HG03571 (cell line): Measurements from ENCODE around the gene ATXN7L1.

ENCODE experiments used
- ATAC-seq: cut with Tn5 transposase; IDR thresholded peaks from one replicate; pipeline ENCODE4 v1.9.1; 2021; ENCODE audit not compliant: unreplicated experiment

Gene ATXN7L1

GRCh38 chr7:105682341-105683060 is 193.9 kb downstream of the ATXN7L1 start:
- no peak for ATAC-seq

DNA sequence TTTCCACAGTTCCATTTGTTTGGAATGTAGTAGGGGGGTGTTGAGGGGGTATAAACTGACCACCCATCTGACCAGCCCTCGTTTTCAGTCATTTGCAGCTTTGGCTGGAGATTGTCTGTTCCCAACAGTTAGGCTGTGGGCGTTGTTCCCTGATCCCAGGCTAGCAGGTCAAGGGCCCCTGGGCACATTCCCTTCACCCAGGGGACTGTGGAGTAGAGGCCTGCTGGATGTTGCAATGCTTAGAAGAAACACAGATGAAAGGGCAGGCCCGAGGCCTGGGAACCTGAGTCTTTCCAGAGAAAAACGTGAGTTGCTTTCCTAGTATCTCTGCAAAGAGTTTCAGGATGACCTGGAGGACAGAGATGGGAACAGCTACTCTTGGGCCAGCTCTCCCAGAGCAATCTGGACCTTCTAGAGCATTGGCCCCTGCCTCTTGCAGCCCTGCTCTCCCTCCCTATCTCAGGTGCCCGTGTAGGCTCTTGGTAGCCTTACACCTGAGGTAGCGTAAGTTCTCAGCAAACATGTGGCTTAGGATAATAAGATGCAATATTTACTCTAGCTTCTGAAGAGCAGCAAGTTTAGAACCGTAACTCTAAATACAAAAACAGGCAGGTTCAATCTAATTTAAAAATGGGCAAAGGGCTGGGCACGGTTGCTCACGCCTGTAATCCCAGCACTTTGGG is 195.8 kb downstream of the ATXN7L1 start:
- no peak for ATAC-seq

DNA sequence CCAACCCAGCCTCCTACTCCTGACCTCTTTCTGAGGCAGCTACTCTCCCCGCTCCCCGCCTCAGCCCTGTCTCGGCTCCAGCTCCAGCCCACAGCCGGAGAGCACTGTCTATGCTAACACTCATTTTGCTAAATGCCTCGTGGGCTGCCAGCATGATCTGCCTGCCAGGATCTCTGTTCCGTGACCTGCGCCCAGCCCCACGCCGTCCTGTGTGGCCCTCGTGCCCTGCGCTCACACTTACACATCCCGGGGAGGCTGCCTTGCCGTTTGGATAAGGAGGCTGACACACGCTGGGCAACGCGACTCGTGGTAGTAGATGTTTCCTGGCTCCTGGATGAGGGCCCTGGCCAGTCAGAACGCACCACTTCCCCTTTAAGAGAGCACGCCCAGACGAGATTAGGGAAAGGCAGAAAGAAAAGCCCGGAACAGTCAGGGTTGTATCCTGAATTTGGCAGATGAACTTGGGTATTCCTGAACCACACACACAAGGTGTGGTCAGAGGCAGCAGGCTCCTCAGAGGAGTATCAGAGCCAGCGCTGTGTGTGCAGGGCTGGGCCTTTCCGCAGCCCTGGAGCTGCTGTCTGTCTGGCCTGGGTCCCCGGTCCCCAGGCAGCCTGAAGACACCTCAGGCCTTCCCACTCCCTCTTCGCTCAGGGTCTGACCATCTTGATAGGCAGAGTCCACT is 197.4 kb downstream of the ATXN7L1 start:
- no peak for ATAC-seq

GRCh38 chr7:105677817-105678573 is 198.4 kb downstream of the ATXN7L1 start:
- peak; percentile 56 for ATAC-seq

DNA sequence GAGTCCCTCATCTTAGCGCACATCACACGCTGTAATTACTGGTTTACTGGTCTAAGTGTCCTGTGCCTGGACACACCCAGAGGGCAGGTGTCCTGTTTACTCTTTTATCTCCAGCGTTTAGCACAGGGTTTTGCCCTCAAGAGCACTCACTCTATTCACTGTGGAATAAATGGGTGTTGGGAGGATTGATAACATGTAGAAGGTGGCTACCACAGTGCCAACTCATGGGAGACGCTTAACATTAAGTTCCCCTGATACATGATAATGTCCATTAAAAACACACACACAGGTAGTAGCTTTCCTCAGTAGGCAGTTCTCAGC is 199.0 kb downstream of the ATXN7L1 start:
- ATAC-seq: no peak

- ATAC-seq: no peak
These were observed 200.4 kb downstream of the ATXN7L1 start for GRCh38 chr7:105675934-105676371.

DNA sequence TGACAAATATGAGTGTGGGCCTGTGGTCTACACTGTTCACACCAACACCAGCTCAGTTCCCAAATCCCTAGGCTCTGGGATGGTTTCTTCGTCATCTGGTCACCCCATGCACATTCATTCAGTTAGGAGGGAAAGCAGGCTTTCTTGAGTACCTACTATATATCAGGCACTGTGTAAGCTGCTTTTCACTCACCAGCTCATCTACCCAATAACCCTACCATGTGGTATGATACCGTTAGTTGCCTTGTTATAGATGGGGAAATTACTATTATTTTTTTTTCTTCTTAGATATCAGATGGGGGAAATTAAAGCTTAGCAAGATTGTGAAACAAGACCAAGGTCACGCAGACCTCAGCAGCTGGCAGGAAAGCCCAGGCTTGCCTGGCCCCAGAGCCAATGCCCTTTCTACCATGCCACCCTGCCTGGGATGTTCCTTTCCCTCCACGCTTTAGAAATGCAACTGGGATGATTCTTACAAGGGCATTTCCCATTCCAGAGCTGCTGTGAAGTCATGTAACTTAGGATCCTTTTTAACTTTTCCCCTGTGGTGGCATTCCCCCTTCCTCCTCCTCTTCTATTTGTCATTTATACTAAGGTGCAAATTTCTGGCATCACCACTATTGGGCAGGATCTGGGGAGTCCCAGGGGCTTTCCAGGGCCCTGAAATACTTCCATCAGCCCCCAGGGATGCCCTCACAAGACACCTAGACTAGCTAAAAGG is 202.0 kb downstream of the ATXN7L1 start:
- no peak for ATAC-seq

- ATAC-seq: no peak
These were observed 202.9 kb downstream of the ATXN7L1 start for GRCh38 chr7:105673367-105674084.

GRCh38 chr7:105672801-105673200 is 203.6 kb downstream of the ATXN7L1 start:
- no peak for ATAC-seq

DNA sequence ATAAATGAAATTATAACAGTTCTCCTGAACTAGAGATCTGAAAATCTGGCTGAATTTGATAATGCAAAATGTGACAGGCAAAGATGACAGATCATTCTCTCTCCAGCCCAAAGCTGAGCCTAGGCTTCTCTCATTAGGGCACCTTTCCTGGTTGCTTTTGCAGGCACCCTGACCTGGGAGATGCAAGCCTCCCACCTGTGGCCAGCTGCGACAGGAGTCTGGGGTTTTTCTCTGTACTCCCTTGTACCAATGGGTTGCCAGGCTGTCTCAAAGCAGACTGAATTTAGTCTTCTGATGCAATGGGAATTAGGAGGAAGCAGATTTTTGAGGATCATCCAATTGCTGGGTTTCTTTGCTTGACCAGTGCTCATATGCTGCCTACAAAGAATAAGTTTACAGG is 210.1 kb downstream of the ATXN7L1 start:
- no peak for ATAC-seq

GRCh38 chr7:105665684-105666083 is 210.7 kb downstream of the ATXN7L1 start:
- no peak for ATAC-seq

DNA sequence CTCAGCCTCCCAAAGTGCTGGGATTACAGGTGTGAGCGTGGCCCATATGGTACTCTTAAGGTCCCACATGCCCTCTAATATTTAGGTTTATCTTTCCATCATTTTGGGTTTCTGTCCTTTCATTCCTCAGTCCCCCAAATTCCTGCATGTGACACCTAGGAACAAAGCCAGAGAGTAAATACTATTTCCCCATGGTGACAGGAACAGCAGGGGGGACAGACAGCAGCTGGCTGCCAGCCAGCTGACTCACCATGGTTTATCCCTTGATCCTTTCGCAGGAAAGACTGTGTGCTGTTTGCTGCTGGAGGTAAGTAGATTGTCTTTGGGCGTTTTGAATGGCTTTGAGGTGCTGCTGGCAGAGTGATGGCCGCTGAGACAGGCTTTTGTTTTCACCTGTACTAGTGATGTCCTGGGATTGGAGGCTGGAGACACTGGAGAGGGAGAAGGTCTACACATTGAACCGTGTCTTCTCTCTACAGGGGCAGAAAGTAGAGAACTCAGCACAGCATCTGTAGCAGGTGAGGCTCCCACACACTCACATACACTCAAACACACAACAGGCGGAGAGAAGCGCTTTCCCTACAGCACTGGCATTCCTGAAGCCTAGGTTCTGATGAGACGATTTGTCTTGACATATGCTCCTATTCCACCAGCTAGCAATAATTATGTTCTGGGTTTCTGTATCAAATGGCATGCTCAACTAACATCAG is 211.4 kb downstream of the ATXN7L1 start:
- no peak for ATAC-seq

- ATAC-seq: no peak
These were observed 213.4 kb downstream of the ATXN7L1 start for GRCh38 chr7:105662998-105663397.

DNA sequence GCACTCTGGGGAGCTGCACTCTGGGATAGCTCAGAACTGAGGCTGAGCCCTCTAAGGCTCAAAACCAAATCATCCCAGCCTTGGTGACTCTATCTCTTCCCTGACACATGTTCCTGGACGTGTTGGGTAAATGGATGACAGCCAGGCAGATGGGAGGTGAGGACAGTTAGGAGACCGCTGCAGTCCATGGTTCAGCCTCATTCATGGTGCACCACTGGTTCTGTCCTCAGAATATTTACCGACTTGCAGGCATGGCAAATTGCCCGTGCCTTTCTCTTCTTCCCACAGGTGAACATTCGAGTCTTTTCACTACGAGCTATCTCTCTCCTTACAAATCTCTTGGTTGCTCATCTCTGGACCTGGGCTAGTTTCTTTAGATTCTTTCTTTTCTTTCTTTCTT is 214.8 kb downstream of the ATXN7L1 start:
- no peak for ATAC-seq

DNA sequence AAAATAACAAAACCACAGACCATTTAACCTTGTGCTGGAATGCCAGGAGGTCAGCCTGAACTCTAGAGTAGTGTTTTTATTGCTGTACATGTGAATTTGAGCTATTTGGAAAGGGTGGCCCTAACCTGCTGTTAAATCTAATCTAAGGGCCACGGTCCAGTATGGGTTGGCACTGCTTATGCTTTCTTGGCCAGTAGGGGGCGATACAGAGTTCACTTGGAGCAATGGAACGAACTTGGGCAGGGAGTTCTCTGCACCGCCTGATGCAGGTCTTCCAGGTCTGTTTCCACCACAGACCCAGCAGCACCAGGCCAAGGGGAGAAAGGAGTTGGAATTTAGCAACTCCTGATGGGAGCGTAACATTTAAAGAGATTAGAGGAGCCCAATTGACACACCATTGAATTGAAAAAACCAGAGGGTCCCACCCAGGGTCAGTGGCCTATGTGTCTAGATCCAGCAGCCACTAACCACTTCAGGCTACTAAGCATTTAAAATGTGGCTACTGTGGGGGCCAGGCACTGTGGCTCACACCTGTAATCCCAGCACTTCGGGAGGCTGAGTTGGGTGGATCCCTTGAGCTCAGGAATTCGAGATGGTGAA is 219.4 kb downstream of the ATXN7L1 start:
- no peak for ATAC-seq

- no peak for ATAC-seq
These were observed 220.7 kb downstream of the ATXN7L1 start for GRCh38 chr7:105655500-105656380.

DNA sequence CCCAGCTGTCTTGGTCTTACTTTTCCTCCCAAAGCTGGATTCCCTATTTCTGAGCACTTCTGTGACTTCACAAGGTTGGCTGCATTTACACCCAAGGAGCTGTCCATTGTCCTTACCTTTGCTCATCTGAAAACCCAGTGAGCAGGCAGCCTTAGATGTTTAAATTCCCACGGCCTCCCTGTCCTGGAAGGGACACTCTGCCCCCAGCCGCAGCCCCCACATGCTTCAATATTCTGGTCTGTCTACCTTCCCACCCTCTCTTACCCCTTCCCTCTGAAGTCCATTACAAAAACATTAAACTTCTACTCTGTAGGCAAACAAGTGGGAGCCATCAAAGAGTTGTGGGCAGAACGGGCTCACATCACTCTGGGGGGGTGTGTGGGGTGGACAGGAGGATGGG is 221.3 kb downstream of the ATXN7L1 start:
- ATAC-seq: no peak

- ATAC-seq: no peak
These were observed 222.2 kb downstream of the ATXN7L1 start for GRCh38 chr7:105654095-105654686.
